HepG2 (cell line): Measurements from ENCODE around the gene ASAP2. TPM values are rescaled to one million over a fixed set of nuclear protein-coding genes. Genes with fewer than 3 reads are reported as not detected.

Experiments used
- ETV5 ChIP-seq: IDR thresholded peaks from 2 replicates; pipeline ENCODE4 v1.6.1; 2018; ENCODE audit warnings: missing biosample characterization, missing genetic modification reagents, inconsistent platforms, borderline replicate concordance
- FLYWCH1 ChIP-seq: sonication (generic); formaldehyde crosslinking; IDR thresholded peaks from 2 replicates; pipeline ENCODE4 v1.8.1; 2023; ENCODE audit warnings: mild to moderate bottlenecking, missing genetic modification reagents
- FOXA3 ChIP-seq: IDR thresholded peaks from 2 replicates; pipeline ENCODE4 v1.6.1; 2016; ENCODE audit warnings: missing genetic modification reagents, missing compliant biosample characterization
- HNRNPL ChIP-seq: fragments of 200-400 bp; formaldehyde crosslinking; IDR thresholded peaks from 2 replicates; pipeline ENCODE4 v1.6.1; 2017; ENCODE audit warnings: mild to moderate bottlenecking, low read depth, low read length
- IKZF1 ChIP-seq: fragments of 450-650 bp; IDR thresholded peaks from 2 replicates; pipeline ENCODE4 v1.7.1; 2016
- IRX3 ChIP-seq: sonication (generic); formaldehyde crosslinking; IDR thresholded peaks from 2 replicates; pipeline ENCODE4 v1.8.1; 2023; ENCODE audit warnings: mild to moderate bottlenecking, low read depth, missing genetic modification reagents, borderline replicate concordance
- KDM4B ChIP-seq: sonication (generic); formaldehyde crosslinking; IDR thresholded peaks from 2 replicates; pipeline ENCODE4 v1.4.0; 2020; ENCODE audit warnings: missing genetic modification reagents
- KDM5A ChIP-seq: fragments of 200-600 bp; sonication (generic); IDR thresholded peaks from 2 replicates; pipeline ENCODE4 v1.7.0; 2018; ENCODE audit warnings: antibody characterized with exemption, mild to moderate bottlenecking, low read length, borderline replicate concordance
- SUZ12 ChIP-seq: fragments of 150-350 bp; IDR thresholded peaks from 2 replicates; pipeline ENCODE4 v1.6.1; 2014; ENCODE audit warnings: low read depth, low read length
- TBX3 ChIP-seq: fragments of 450-650 bp; IDR thresholded peaks from 2 replicates; pipeline ENCODE4 v1.6.1; 2017; ENCODE audit warnings: antibody characterized with exemption, mild to moderate bottlenecking, inconsistent platforms, borderline replicate concordance
- ZEB1 ChIP-seq: IDR thresholded peaks from 2 replicates; pipeline ENCODE4 v1.6.1; 2012; ENCODE audit warnings: mild to moderate bottlenecking, low read depth, inconsistent platforms; ENCODE audit not compliant: insufficient replicate concordance
- ZNF124 ChIP-seq: sonication (generic); formaldehyde crosslinking; IDR thresholded peaks from 2 replicates; pipeline ENCODE4 v1.4.0; 2020; ENCODE audit warnings: missing genetic modification reagents
- ZNF20 ChIP-seq: sonication (generic); formaldehyde crosslinking; IDR thresholded peaks from 2 replicates; pipeline ENCODE4 v1.4.0; 2020; ENCODE audit warnings: mild to moderate bottlenecking, moderate library complexity, missing genetic modification reagents
- ZNF230 ChIP-seq: sonication (generic); formaldehyde crosslinking; IDR thresholded peaks from 2 replicates; pipeline ENCODE4 v1.4.0; 2020; ENCODE audit warnings: mild to moderate bottlenecking, missing genetic modification reagents
- ZNF329 ChIP-seq: sonication (generic); formaldehyde crosslinking; IDR thresholded peaks from 2 replicates; pipeline ENCODE4 v1.9.0; 2021; ENCODE audit warnings: low read depth, mild to moderate bottlenecking, missing genetic modification reagents
- ZNF556 ChIP-seq: sonication (generic); formaldehyde crosslinking; IDR thresholded peaks from 2 replicates; pipeline ENCODE4 v1.4.0; 2020; ENCODE audit warnings: mild to moderate bottlenecking, missing genetic modification reagents, borderline replicate concordance
- ZSCAN9 ChIP-seq: IDR thresholded peaks from 2 replicates; pipeline ENCODE4 v1.6.1; 2016; ENCODE audit warnings: borderline replicate concordance
- polyA plus RNA-seq, 8 experiments: library from polyadenylated mRNA; depleted of rRNA in 3 of 8; stranded (reverse) in 7 of 8; unstranded in 1 of 8; fragments of >200 nt; fragmentation: Illumina TruSeq in 4 of 8; extraction: Trizol in 4 of 8; gene quantifications; 2 replicates each; pipeline versions ENCODE4 v1.2.1 to v1.2.3, GENCODE V29; 2011 to 2016; ENCODE audit warnings: low read depth in 4 of 8, missing spikeins in 1 of 8, mixed read lengths in 1 of 8; ENCODE audit not compliant: insufficient read depth in 1 of 8
- total RNA-seq, 5 experiments: library from RNA; depleted of rRNA; stranded (reverse); fragments of >200 nt; fragmentation: Illumina TruSeq; extraction: Trizol; gene quantifications; 2 replicates each; pipeline ENCODE4 v1.2.3, GENCODE V29; 2016; ENCODE audit warnings: low read depth in 1 of 5
- TF ChIP-seq, protein P1 (sequence below): sonication (generic); formaldehyde crosslinking; IDR thresholded peaks from 2 replicates; pipeline ENCODE4 v1.4.0; 2020; ENCODE audit warnings: missing genetic modification reagents, borderline replicate concordance
- TF ChIP-seq, protein P2 (sequence below): sonication (generic); IDR thresholded peaks from 2 replicates; pipeline ENCODE4 v1.6.1; 2016; ENCODE audit warnings: low read depth, borderline replicate concordance
- TF ChIP-seq, protein P3 (sequence below): sonication (generic); formaldehyde crosslinking; IDR thresholded peaks from 2 replicates; pipeline ENCODE4 v1.4.0; 2020; ENCODE audit warnings: missing genetic modification reagents
- TF ChIP-seq, protein P4 (sequence below): sonication (generic); formaldehyde crosslinking; IDR thresholded peaks from 2 replicates; pipeline ENCODE4 v1.4.0; 2020; ENCODE audit warnings: mild to moderate bottlenecking, missing genetic modification reagents
- TF ChIP-seq, protein P5 (sequence below): sonication (generic); formaldehyde crosslinking; conservative IDR thresholded peaks from 2 replicates; pipeline ENCODE4 v1.8.0; 2022; ENCODE audit warnings: missing genetic modification reagents

The ASAP2 gene
- total and polyA plus RNA-seq, 2 of the 13 experiments (the other 11 are each of a cell fraction or from before 2014, with no cell fraction given), result 7.3 to 22.3 TPM

DNA sequence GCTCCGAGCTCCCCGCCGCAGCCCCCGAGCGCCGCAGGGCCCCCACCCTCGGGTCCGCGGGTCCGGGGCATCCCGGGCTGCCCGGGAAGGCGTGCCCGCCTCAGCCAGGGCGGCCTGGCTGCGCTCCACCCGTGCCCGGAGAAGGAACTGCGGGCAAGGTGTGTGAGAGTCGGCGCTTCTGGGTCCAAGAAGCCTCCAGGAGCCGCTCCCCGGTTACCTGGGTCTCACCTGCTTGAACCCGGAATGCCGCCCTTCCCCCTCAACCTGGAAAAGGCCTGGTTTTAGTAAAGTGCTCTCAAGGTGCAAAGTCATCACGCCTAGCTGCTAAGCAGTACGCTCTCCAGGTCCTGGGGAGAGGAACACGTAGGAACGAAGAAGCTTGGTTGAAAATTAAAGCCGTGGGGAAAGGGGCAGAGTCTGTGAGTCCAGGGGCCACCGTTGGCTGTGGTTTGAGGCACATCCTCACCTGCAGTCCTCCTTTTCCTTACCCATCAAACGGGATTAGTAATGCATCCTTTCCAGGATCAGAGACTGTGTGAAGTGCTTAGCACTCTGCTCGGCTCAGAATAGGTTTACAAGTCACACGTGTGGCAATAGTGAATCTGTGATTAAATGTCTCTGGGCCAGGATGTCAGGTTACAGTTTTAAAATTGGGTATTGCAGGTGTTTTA is 1.2 kb downstream of the ASAP2 start (continued):
- TF ChIP-seq, protein P1, sequence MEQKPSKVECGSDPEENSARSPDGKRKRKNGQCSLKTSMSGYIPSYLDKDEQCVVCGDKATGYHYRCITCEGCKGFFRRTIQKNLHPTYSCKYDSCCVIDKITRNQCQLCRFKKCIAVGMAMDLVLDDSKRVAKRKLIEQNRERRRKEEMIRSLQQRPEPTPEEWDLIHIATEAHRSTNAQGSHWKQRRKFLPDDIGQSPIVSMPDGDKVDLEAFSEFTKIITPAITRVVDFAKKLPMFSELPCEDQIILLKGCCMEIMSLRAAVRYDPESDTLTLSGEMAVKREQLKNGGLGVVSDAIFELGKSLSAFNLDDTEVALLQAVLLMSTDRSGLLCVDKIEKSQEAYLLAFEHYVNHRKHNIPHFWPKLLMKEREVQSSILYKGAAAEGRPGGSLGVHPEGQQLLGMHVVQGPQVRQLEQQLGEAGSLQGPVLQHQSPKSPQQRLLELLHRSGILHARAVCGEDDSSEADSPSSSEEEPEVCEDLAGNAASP, result no peak
- 0 out of 2 replicates have a peak, but pooled peaks have one; percentile 36 for TF ChIP-seq KDM5A
- TF ChIP-seq FLYWCH1 (CRISPR knock-in tag), result no peak
- TF ChIP-seq, protein P2, sequence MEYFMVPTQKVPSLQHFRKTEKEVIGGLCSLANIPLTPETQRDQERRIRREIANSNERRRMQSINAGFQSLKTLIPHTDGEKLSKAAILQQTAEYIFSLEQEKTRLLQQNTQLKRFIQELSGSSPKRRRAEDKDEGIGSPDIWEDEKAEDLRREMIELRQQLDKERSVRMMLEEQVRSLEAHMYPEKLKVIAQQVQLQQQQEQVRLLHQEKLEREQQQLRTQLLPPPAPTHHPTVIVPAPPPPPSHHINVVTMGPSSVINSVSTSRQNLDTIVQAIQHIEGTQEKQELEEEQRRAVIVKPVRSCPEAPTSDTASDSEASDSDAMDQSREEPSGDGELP, result no peak
- TF ChIP-seq ZNF556 (CRISPR knock-in tag), result no peak
- TF ChIP-seq IKZF1, result no peak
- no peak for TF ChIP-seq IRX3 (CRISPR knock-in tag)
- 0 out of 2 replicates have a peak, but pooled peaks have one; percentile 47 for TF ChIP-seq HNRNPL
- TF ChIP-seq ZNF20 (CRISPR knock-in tag), result no peak
- TF ChIP-seq, protein P3, sequence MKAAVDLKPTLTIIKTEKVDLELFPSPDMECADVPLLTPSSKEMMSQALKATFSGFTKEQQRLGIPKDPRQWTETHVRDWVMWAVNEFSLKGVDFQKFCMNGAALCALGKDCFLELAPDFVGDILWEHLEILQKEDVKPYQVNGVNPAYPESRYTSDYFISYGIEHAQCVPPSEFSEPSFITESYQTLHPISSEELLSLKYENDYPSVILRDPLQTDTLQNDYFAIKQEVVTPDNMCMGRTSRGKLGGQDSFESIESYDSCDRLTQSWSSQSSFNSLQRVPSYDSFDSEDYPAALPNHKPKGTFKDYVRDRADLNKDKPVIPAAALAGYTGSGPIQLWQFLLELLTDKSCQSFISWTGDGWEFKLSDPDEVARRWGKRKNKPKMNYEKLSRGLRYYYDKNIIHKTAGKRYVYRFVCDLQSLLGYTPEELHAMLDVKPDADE (CRISPR knock-in tag), result no peak
- no peak for TF ChIP-seq FOXA3 (CRISPR knock-in tag)
- no peak for TF ChIP-seq SUZ12
- TF ChIP-seq ZNF124, result no peak
- peak; percentile 89 for TF ChIP-seq ZEB1
- no peak for TF ChIP-seq ZNF329 (CRISPR knock-in tag)
- no peak for TF ChIP-seq ZSCAN9 (CRISPR knock-in tag)
- TF ChIP-seq, protein P4, sequence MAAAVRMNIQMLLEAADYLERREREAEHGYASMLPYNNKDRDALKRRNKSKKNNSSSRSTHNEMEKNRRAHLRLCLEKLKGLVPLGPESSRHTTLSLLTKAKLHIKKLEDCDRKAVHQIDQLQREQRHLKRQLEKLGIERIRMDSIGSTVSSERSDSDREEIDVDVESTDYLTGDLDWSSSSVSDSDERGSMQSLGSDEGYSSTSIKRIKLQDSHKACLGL (CRISPR knock-in tag), result no peak
- no peak for TF ChIP-seq TBX3
- TF ChIP-seq, protein P5, sequence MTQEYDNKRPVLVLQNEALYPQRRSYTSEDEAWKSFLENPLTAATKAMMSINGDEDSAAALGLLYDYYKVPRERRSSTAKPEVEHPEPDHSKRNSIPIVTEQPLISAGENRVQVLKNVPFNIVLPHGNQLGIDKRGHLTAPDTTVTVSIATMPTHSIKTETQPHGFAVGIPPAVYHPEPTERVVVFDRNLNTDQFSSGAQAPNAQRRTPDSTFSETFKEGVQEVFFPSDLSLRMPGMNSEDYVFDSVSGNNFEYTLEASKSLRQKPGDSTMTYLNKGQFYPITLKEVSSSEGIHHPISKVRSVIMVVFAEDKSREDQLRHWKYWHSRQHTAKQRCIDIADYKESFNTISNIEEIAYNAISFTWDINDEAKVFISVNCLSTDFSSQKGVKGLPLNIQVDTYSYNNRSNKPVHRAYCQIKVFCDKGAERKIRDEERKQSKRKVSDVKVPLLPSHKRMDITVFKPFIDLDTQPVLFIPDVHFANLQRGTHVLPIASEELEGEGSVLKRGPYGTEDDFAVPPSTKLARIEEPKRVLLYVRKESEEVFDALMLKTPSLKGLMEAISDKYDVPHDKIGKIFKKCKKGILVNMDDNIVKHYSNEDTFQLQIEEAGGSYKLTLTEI (CRISPR knock-in tag), result no peak
- no peak for TF ChIP-seq ZNF230
- TF ChIP-seq ETV5 (CRISPR knock-in tag), result no peak
- TF ChIP-seq KDM4B, result 0 out of 2 replicates have a peak, but pooled peaks have one; percentile 9
